GM10266 (cell line): Measurements from ENCODE around the gene NMNAT3.

Experiments
- DNase-seq: peaks from one replicate; pipeline ENCODE4 v3.0.0; 2012; ENCODE audit errors: extremely low spot score
- TF ChIP-seq, protein P1 (sequence below): IDR thresholded peaks from 2 replicates; pipeline ENCODE4 v1.5.1; 2012; ENCODE audit warnings: mild to moderate bottlenecking, low read depth; ENCODE audit not compliant: control insufficient read depth, insufficient read depth; ENCODE audit errors: missing control alignments

NMNAT3 gene

DNA sequence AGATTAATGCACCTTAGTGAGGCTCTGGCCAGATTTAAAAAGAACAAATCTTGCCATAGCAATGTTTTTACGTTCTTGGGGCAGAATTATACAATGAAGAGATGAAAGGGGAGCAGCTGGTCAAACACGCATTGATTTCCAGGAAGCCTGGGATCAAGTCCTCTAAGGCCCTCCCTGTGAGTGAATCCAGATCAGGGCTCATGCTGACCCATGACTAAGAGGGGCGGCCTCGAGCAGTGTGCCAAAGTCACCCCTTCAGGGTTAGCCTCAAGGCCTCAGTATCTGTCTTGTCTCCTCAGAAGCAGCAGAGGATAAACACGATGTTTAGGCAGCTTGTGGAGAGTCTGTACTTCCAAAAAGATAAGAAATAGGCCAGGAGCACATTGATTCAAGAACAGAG, 129.0 kb downstream of the NMNAT3 start:
- no peak for DNase-seq
- TF ChIP-seq, protein P1, sequence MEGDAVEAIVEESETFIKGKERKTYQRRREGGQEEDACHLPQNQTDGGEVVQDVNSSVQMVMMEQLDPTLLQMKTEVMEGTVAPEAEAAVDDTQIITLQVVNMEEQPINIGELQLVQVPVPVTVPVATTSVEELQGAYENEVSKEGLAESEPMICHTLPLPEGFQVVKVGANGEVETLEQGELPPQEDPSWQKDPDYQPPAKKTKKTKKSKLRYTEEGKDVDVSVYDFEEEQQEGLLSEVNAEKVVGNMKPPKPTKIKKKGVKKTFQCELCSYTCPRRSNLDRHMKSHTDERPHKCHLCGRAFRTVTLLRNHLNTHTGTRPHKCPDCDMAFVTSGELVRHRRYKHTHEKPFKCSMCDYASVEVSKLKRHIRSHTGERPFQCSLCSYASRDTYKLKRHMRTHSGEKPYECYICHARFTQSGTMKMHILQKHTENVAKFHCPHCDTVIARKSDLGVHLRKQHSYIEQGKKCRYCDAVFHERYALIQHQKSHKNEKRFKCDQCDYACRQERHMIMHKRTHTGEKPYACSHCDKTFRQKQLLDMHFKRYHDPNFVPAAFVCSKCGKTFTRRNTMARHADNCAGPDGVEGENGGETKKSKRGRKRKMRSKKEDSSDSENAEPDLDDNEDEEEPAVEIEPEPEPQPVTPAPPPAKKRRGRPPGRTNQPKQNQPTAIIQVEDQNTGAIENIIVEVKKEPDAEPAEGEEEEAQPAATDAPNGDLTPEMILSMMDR: no peak

- TF ChIP-seq, protein P1: no peak
- no peak for DNase-seq
Measured at GRCh38 chr3:139547666-139548065, 130.1 kb downstream of the NMNAT3 start.

GRCh38 chr3:139546772-139547171, 131.0 kb downstream of the NMNAT3 start:
- DNase-seq: no peak
- TF ChIP-seq, protein P1: no peak

DNA sequence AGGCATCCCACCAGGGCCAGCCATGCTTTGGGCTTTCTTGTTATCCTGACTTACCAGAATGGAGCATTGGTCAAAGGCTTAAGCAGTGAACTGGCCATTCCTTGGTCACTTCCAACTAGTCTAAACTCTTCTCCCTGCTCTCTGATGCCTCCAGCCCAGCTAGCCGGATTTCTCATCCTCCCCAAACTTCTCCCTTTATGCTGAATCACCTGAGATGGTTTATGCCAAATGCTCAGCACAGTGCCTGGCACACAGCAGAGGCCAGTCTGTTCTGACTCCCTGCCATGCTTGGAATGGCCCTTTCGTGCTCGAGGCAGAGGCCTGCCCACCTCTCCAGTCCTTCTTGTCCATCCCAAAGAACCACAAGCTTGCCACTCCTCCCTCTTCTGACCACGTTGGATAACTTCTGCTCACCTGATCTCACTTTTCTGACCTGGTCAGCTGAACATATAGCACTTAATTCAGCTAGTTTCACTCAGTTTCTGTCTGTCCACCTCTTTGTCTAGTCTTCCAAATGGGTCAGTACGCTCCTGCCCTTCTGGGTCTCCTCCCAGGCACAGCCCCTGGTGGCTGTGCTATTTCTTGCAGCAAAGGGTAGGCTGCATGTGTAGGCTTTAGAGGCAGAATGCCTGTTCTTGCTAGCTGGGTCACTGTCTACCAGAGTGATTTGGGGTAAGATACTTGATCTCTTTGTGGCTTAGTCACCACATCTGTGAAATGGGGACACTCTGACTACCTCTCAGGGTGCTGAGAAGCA, 136.1 kb downstream of the NMNAT3 start:
- no peak for DNase-seq

GRCh38 chr3:139540651-139541531, 136.9 kb downstream of the NMNAT3 start:
- no peak for DNase-seq
- TF ChIP-seq, protein P1: no peak

More for the DNA sequence above, 136.1 kb downstream of the NMNAT3 start:
- TF ChIP-seq, protein P1: no peak

DNA sequence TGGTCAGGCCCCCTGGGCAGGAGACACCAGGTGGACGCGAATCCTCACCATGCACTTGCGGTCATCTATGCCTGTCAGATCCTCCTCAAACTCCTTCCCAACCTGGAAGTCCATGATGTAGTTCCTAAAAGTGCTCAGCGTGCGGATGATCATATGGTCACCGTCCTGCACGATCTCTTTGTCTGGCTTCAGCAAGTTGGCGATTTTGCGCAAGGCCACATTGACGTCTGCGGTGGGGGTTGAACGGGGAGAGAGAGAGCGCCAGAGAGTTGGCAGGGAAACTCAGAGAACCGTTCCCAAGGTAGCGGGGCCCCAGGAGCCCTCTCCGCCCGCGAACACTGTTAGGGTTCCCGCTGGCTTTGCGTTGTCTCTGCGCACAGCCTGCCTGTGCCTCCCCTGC, 139.0 kb downstream of the NMNAT3 start:
- no peak for DNase-seq
- TF ChIP-seq, protein P1: no peak
